ENCODE data around the gene CREBRF. TPM values are rescaled to one million over a fixed set of nuclear protein-coding genes. Genes with fewer than 3 reads are reported as not detected.

Gene CREBRF
- total RNA-seq, 4 donors from 2014 or later = 24.3 to 40.6 (median 32.3) TPM

DNA sequence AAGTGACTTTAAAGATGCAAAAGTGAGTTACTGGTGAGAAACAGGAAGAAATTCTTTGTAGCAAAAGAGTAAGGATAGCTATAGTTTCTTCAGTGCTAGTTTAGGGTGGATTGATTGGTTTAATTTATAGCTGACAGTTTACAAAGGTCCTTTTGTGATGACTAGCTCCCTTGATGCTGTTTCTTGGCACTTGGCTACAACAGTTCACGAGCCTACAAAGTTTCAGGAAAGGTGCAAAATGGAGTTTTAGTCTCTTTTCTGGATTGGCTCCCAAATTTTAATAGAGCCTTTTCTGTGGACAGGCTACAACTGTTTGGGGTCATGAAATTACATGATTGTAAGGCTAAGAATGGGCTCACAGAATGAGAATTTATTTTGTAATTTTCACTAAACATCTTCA lies 47.3 kb downstream of the CREBRF start:
- in situ Hi-C loops (cut with MboI; ENCODE audit: low pct_ligation_motif_present in 1 of 4, low pct_unique_long_range_greater_than_20kb in 1 of 4, low sequenced_read_pairs in 3 of 4) = no loop called here
- TF ChIP-seq POLR2A (IDR thresholded peaks at IDR 0.05) (no peak), CTCF (IDR thresholded peaks at IDR 0.05) (no peak), POLR2AphosphoS5 (IDR thresholded peaks at IDR 0.05) (no peak), EP300 (IDR thresholded peaks at IDR 0.05; ENCODE audit: low read depth) (no peak)
- WGBS, 2 donors (ENCODE audit: low coverage in 1 of 2) = 13 to 55% methylated on average over 1 of the region's 1 CpG
- DNase-seq = no peak
- H3K27ac ChIP-seq = no peak overlapping the region
- H3K4me3 ChIP-seq = no peak overlapping the region
- H3K9me3 ChIP-seq = peaks cover 4 to 6% of the 10 kb centered on the region in 2 donors
- peaks cover 0 to 19% (median 4%) of the 10 kb centered on the region in 4 donors for H3K36me3 ChIP-seq
- H3K4me1 ChIP-seq = peaks cover 0 to 6% (median 0%) of the 10 kb centered on the region in 4 donors
- no peaks in the 10 kb centered on the region for H3K27me3 ChIP-seq
- intact Hi-C loops (cut with DNase I; ENCODE audit: low total_unique reads) = no loop called here

DNA sequence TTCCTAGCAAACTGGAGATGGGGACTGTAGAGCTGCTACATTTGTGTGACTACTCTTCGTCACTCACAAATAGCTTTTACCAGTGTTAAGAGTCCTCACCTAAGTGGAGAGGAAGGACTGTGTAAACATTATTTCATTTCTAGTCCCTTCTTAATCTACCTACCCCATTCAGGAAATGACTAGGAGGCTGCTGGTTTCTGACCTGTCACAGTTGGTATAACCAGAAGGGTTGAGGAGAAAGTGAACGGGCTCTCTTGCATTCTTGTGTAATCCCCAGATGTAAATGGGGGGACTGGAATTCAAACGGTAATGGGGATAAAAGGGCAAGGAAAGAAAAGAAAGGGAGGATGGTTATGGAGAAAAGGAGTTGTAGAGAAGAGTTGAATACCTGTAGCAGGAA lies 52.8 kb downstream of the CREBRF start:
- no peak overlapping the region for H3K4me3 ChIP-seq
- H3K27me3 ChIP-seq = no peaks in the 10 kb centered on the region
- H3K27ac ChIP-seq = no peak overlapping the region
- peaks cover 0 to 10% (median 2%) of the 10 kb centered on the region in 4 donors for H3K4me1 ChIP-seq
- TF ChIP-seq CTCF (IDR thresholded peaks at IDR 0.05) (no peak), POLR2AphosphoS5 (IDR thresholded peaks at IDR 0.05) (no peak), POLR2A (IDR thresholded peaks at IDR 0.05) (no peak), EP300 (IDR thresholded peaks at IDR 0.05; ENCODE audit: low read depth) (no peak)
- H3K9me3 ChIP-seq = no peaks in the 10 kb centered on the region
- intact Hi-C loops (cut with DNase I; ENCODE audit: low total_unique reads) (no loop called here), in situ Hi-C loops (cut with MboI; ENCODE audit: low pct_ligation_motif_present in 1 of 4, low pct_unique_long_range_greater_than_20kb in 1 of 4, low sequenced_read_pairs in 3 of 4) (no loop called here)
- DNase-seq = no peak
- 61 to 63% methylated on average over 2 to 3 of the region's 3 CpGs for WGBS, 2 donors (ENCODE audit: low coverage in 1 of 2)
- peaks cover 0 to 33% (median 15%) of the 10 kb centered on the region in 4 donors for H3K36me3 ChIP-seq

DNA sequence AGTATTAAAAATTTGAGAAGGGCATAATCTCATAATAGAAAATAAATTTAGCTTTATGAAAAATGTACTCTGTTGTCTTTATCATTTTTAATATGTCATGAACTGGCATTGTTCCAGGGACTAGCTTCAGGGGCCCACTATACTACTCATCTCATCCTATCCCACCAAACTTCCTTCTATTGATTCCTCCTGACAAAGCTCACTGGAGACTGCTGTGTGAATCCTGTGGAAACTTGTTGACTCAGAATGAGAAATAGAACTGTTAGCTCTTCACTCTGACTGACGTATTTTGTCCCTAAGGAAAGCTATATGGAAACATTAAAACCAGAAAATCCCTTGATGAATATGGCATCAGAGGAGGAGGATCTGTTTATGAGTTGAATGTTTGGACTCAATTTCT lies 58.4 kb downstream of the CREBRF start:
- intact Hi-C loops (cut with DNase I; ENCODE audit: low total_unique reads) (no loop called here), in situ Hi-C loops (cut with MboI; ENCODE audit: low pct_ligation_motif_present in 1 of 4, low pct_unique_long_range_greater_than_20kb in 1 of 4, low sequenced_read_pairs in 3 of 4) (no loop called here)
- peaks cover 0 to 43% (median 17%) of the 10 kb centered on the region in 4 donors for H3K36me3 ChIP-seq
- H3K27ac ChIP-seq = no peak overlapping the region
- TF ChIP-seq EP300 (IDR thresholded peaks at IDR 0.05; ENCODE audit: low read depth) = no peak
- TF ChIP-seq POLR2A (IDR thresholded peaks at IDR 0.05) = no peak
- no peak for TF ChIP-seq CTCF (IDR thresholded peaks at IDR 0.05)
- no peak for TF ChIP-seq POLR2AphosphoS5 (IDR thresholded peaks at IDR 0.05)
- H3K4me1 ChIP-seq = peaks cover 0 to 10% (median 2%) of the 10 kb centered on the region in 4 donors
- H3K4me3 ChIP-seq = no peak overlapping the region
- no peaks in the 10 kb centered on the region for H3K27me3 ChIP-seq
- DNase-seq = no peak
- WGBS, 2 donors (ENCODE audit: low coverage in 1 of 2) = 91 to 96% methylated on average over 1 of the region's 1 CpG
- peaks cover 3 to 6% of the 10 kb centered on the region in 2 donors for H3K9me3 ChIP-seq

DNA sequence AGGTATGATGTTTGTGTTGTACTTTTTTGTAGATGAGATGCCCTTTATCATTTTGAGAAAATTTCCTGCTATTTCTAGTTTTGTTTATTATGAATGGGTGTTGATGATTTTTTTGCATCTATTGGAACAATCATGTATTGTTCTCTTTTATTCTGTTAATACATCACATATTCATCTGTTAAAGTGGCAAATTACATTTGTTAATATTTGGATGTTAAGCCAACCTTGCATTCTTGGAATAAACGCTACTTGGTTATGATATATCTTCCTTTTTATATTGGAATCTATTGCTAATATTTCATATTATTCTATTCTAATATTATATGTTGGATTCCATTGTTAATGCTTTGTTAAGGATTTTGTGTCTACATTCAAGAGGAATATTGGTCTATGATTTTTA lies 63.6 kb downstream of the CREBRF start:
- in situ Hi-C loops (cut with MboI; ENCODE audit: low pct_ligation_motif_present in 1 of 4, low pct_unique_long_range_greater_than_20kb in 1 of 4, low sequenced_read_pairs in 3 of 4) (no loop called here), intact Hi-C loops (cut with DNase I; ENCODE audit: low total_unique reads) (no loop called here)
- Histone ChIP-seq H3K27me3 (no peaks in the 10 kb centered on the region), H3K4me1 (no peaks in the 10 kb centered on the region), H3K9me3 (peaks cover 3 to 9% of the 10 kb centered on the region in 2 donors), H3K36me3 (peaks cover 0 to 46% (median 15%) of the 10 kb centered on the region in 4 donors), H3K27ac (no peak overlapping the region), H3K4me3 (no peak overlapping the region)
- TF ChIP-seq POLR2AphosphoS5 (IDR thresholded peaks at IDR 0.05) = no peak
- no peak for TF ChIP-seq POLR2A (IDR thresholded peaks at IDR 0.05)
- TF ChIP-seq CTCF (IDR thresholded peaks at IDR 0.05) = no peak
- no peak for TF ChIP-seq EP300 (IDR thresholded peaks at IDR 0.05; ENCODE audit: low read depth)
- no peak for DNase-seq
- 98 to 100% methylated on average over 1 of the region's 1 CpG for WGBS, 2 donors (ENCODE audit: low coverage in 1 of 2)
